HG02938 (cell line): Measurements from ENCODE around the gene FBXO38.

ENCODE experiments used
- ATAC-seq: cut with Tn5 transposase; IDR thresholded peaks from one replicate; pipeline ENCODE4 v1.9.1; 2021; ENCODE audit warnings: mild to moderate bottlenecking, moderate library complexity; ENCODE audit not compliant: unreplicated experiment

Gene FBXO38

GRCh38 chr5:148471379-148471778, 87.6 kb downstream of the FBXO38 start:
- ATAC-seq: no peak

- ATAC-seq: no peak
These were observed 90.3 kb downstream of the FBXO38 start for GRCh38 chr5:148474025-148474511.

- ATAC-seq: no peak
These were observed 92.5 kb downstream of the FBXO38 start for GRCh38 chr5:148476302-148476701.

- ATAC-seq: no peak
These were observed 93.7 kb downstream of the FBXO38 start for GRCh38 chr5:148477429-148477828.

- ATAC-seq: no peak
These were observed 98.4 kb downstream of the FBXO38 start for GRCh38 chr5:148482196-148482595.

GRCh38 chr5:148482697-148483462, 99.1 kb downstream of the FBXO38 start:
- ATAC-seq: peak; percentile 89

- ATAC-seq: no peak
These were observed 100.0 kb downstream of the FBXO38 start for GRCh38 chr5:148483750-148484149.

- no peak for ATAC-seq
These were observed 100.9 kb downstream of the FBXO38 start for GRCh38 chr5:148484651-148485050.

GRCh38 chr5:148486456-148486855, 102.7 kb downstream of the FBXO38 start:
- no peak for ATAC-seq

GRCh38 chr5:148488757-148489156, 105.0 kb downstream of the FBXO38 start:
- no peak for ATAC-seq

- no peak for ATAC-seq
These were observed 107.4 kb downstream of the FBXO38 start for GRCh38 chr5:148491015-148491792.

- no peak for ATAC-seq
These were observed 108.0 kb downstream of the FBXO38 start for GRCh38 chr5:148491793-148492184.

GRCh38 chr5:148492351-148492750, 108.6 kb downstream of the FBXO38 start:
- no peak for ATAC-seq
